SH-SY5Y (cell line): ENCODE measurements around the gene USF3.

Experiments
- GATA2 ChIP-seq: IDR thresholded peaks from 2 replicates; pipeline ENCODE4 v1.6.1; 2011; ENCODE audit warnings: mild to moderate bottlenecking, low read depth, low read length
- GATA3 ChIP-seq: IDR thresholded peaks from 2 replicates; pipeline ENCODE4 v1.6.1; 2011; ENCODE audit warnings: low read depth, mild to moderate bottlenecking, low read length, moderate library complexity

GRCh38 chr3:113649174-113649845, 47.1 kb downstream of the USF3 start:
- TF ChIP-seq GATA3 (no peak), GATA2 (no peak)
